ENCODE data around the gene UPK3A.
"Not testable (repeated sequence)": the region's sequence is repeated elsewhere in the genome, so short reads cannot be mapped to it uniquely, and the experiment has no call there.

The UPK3A gene

GRCh38 chr22:45324311-45324711 is 39.6 kb downstream of the UPK3A start:
- H3K4me3 ChIP-seq (ENCODE audit: low read length): no peak overlapping the region
- no peak for TF ChIP-seq CTCF (conservative IDR thresholded peaks at IDR 0.05; ENCODE audit: low read depth, low read length)
- no peak for DNase-seq (ENCODE audit: low read depth)

GRCh38 chr22:45328261-45328660 is 43.5 kb downstream of the UPK3A start:
- not testable (repeated sequence) for DNase-seq (ENCODE audit: low read depth); H3K4me3 ChIP-seq (ENCODE audit: low read length)

GRCh38 chr22:45328822-45329529 is 44.2 kb downstream of the UPK3A start:
- TF ChIP-seq CTCF (conservative IDR thresholded peaks at IDR 0.05; ENCODE audit: low read depth, low read length): no peak
- H3K4me3 ChIP-seq (ENCODE audit: low read length): no peak overlapping the region
- no peak for DNase-seq (ENCODE audit: low read depth)

- no peak overlapping the region for H3K4me3 ChIP-seq (ENCODE audit: low read length)
- no peak for DNase-seq (ENCODE audit: low read depth)
- no peak for TF ChIP-seq CTCF (conservative IDR thresholded peaks at IDR 0.05; ENCODE audit: low read depth, low read length)
Observed at GRCh38 chr22:45329530-45329936, 44.8 kb downstream of the UPK3A start.

GRCh38 chr22:45330548-45330947 is 45.8 kb downstream of the UPK3A start:
- no peak for DNase-seq (ENCODE audit: low read depth)
- TF ChIP-seq CTCF (conservative IDR thresholded peaks at IDR 0.05; ENCODE audit: low read depth, low read length): no peak
- H3K4me3 ChIP-seq (ENCODE audit: low read length): no peak overlapping the region

GRCh38 chr22:45331486-45331885 is 46.7 kb downstream of the UPK3A start:
- H3K4me3 ChIP-seq (ENCODE audit: low read length): no peak overlapping the region
- no peak for DNase-seq (ENCODE audit: low read depth)
- no peak for TF ChIP-seq CTCF (conservative IDR thresholded peaks at IDR 0.05; ENCODE audit: low read depth, low read length)

GRCh38 chr22:45332001-45332400 is 47.3 kb downstream of the UPK3A start:
- H3K4me3 ChIP-seq (ENCODE audit: low read length): no peak overlapping the region
- TF ChIP-seq CTCF (conservative IDR thresholded peaks at IDR 0.05; ENCODE audit: low read depth, low read length): no peak
- no peak for DNase-seq (ENCODE audit: low read depth)
